OCI-LY7 (cell line): Measurements from ENCODE around the gene COPS4.

ENCODE experiments used
- EZH2phosphoT487 ChIP-seq: fragments of 200-600 bp; sonication (generic); IDR thresholded peaks from 2 replicates; pipeline ENCODE4 v1.6.1; 2018; ENCODE audit warnings: low read depth, borderline replicate concordance, mild to moderate bottlenecking, mixed run types, antibody characterized with exemption, low read length, moderate library complexity, mixed read lengths
- TF ChIP-seq, protein P1 (sequence below): fragments of 200-600 bp; sonication (generic); conservative IDR thresholded peaks from 2 replicates; pipeline ENCODE4 v1.5.1; 2014; ENCODE audit warnings: mild to moderate bottlenecking, antibody characterized with exemption, low read length, moderate library complexity, mixed read lengths

DNA sequence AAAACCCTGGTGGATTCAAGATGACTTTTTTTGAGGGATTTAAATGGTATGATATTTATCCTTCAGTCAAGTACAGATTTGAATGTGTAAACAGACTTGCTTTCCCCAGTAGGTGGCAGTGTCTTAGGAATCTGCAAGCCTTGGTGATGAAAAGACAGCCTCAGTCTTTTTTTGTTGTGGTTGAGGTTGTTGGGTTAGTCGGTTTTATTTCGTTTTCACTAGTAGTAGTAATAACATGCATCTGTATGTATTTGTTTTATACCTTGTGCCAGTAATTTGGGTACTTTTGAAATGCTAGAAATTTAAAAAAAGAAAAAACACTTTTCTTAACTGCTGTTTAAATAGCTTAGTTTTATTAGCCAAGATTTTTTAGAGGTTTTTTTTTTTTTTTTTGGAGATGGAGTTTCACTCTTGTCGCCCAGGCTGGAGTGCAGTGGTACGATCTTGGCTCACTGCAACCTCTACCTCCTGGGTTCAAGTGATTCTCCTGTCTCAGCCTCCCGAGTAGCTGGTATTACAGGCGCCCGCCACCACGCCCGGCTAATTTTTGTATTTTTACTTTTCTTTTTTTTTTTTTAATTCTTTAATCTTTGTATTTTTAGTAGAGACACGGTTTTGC is 39.2 kb downstream of the COPS4 start:
- TF ChIP-seq, protein P1, sequence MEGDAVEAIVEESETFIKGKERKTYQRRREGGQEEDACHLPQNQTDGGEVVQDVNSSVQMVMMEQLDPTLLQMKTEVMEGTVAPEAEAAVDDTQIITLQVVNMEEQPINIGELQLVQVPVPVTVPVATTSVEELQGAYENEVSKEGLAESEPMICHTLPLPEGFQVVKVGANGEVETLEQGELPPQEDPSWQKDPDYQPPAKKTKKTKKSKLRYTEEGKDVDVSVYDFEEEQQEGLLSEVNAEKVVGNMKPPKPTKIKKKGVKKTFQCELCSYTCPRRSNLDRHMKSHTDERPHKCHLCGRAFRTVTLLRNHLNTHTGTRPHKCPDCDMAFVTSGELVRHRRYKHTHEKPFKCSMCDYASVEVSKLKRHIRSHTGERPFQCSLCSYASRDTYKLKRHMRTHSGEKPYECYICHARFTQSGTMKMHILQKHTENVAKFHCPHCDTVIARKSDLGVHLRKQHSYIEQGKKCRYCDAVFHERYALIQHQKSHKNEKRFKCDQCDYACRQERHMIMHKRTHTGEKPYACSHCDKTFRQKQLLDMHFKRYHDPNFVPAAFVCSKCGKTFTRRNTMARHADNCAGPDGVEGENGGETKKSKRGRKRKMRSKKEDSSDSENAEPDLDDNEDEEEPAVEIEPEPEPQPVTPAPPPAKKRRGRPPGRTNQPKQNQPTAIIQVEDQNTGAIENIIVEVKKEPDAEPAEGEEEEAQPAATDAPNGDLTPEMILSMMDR, result peak; percentile 94
- TF ChIP-seq EZH2phosphoT487, result no peak
